A673 (cell line): ENCODE data around the gene REC114. TPM values are rescaled to one million over a fixed set of nuclear protein-coding genes. Genes with fewer than 3 reads are reported as not detected.

ENCODE experiments used
- BruUV-seq: library from RNA; stranded (reverse); fragments of 400-500 nt; replicated peaks from 2 replicates; lab custom pipeline; 2021; lab: Mats Ljungman, UMichigan
- CTCF ChIA-PET: fragments of 300-600 bp; sonication (Branson Sonifier 250); formaldehyde crosslinking; loops from one replicate; lab custom pipeline; 2022; ENCODE audit warnings: antibody characterized with exemption; lab: Charles Lee
- POLR2A ChIA-PET: fragments of 300-600 bp; sonication (Branson Sonifier 250); formaldehyde crosslinking; loops from one replicate; lab custom pipeline; 2022; ENCODE audit warnings: antibody characterized with exemption; ENCODE audit not compliant: low non-redundant PET; lab: Charles Lee
- DNase-seq: peaks from one replicate; pipeline ENCODE4 v3.0.0-alpha.2; 2015; ENCODE audit warnings: low spot score
- H3K27ac ChIP-seq: fragments of 200-600 bp; sonication (generic); 2 replicates; pipeline ENCODE4 v1.5.1; 2016; ENCODE audit warnings: mixed run types, low read depth, mild to moderate bottlenecking, mixed read lengths, antibody characterized with exemption, low read length; ENCODE audit not compliant: poor library complexity, severe bottlenecking
- H3K27me3 ChIP-seq: fragments of 200-600 bp; sonication (generic); replicated peaks from 2 replicates; pipeline ENCODE4 v1.6.1; 2017; ENCODE audit warnings: mixed run types, low read depth, mild to moderate bottlenecking, mixed read lengths, antibody characterized with exemption, low read length; ENCODE audit not compliant: insufficient read depth, poor library complexity
- H3K36me3 ChIP-seq: fragments of 200-600 bp; sonication (generic); 2 replicates; pipeline ENCODE4 v1.6.1; 2016; ENCODE audit warnings: mixed run types, mild to moderate bottlenecking, mixed read lengths, antibody characterized with exemption, low read length; ENCODE audit not compliant: insufficient read depth, poor library complexity, severe bottlenecking
- H3K4me1 ChIP-seq: fragments of 200-600 bp; sonication (generic); 2 replicates; pipeline ENCODE4 v1.6.1; 2017; ENCODE audit warnings: mixed run types, mild to moderate bottlenecking, mixed read lengths, antibody characterized with exemption, low read length; ENCODE audit not compliant: insufficient read depth, poor library complexity, severe bottlenecking
- H3K4me3 ChIP-seq: fragments of 200-600 bp; sonication (generic); 2 replicates; pipeline ENCODE4 v1.5.1; 2016; ENCODE audit warnings: low read depth, mixed run types, mild to moderate bottlenecking, mixed read lengths, low read length; ENCODE audit not compliant: poor library complexity, severe bottlenecking
- H3K9me3 ChIP-seq: fragments of 200-600 bp; sonication (generic); 2 replicates; pipeline ENCODE4 v1.6.1; 2016; ENCODE audit warnings: mixed run types, low read depth, mild to moderate bottlenecking, mixed read lengths, antibody characterized with exemption, low read length; ENCODE audit not compliant: poor library complexity, severe bottlenecking
- EZH2 ChIP-seq: fragments of 200-600 bp; sonication (generic); IDR thresholded peaks from 2 replicates; pipeline ENCODE4 v1.6.1; 2017; ENCODE audit warnings: borderline replicate concordance, low read depth, mild to moderate bottlenecking, mixed read lengths, antibody characterized with exemption, low read length; ENCODE audit not compliant: poor library complexity, severe bottlenecking
- intact Hi-C: fragments of 100-400 bp; cut with micrococcal nuclease; formaldehyde crosslinking; loops from one replicate; pipeline ENCODE4 v1.10.0; 2022; ENCODE audit not compliant: unreplicated experiment
- total RNA-seq: library from RNA; stranded (reverse); gene quantifications from 2 replicates; pipeline ENCODE4 v1.2.3, GENCODE V29; 2021
- TF ChIP-seq, protein P1 (sequence below): fragments of 300-800, 200-600 bp; sonication (generic); conservative IDR thresholded peaks from 2 replicates; pipeline ENCODE4 v1.5.1; 2017; ENCODE audit warnings: low read depth, mild to moderate bottlenecking, antibody characterized with exemption, low read length, moderate library complexity, mixed read lengths

The REC114 gene
- total RNA-seq, 1 experiment from 2014 or later, result not detected

DNA sequence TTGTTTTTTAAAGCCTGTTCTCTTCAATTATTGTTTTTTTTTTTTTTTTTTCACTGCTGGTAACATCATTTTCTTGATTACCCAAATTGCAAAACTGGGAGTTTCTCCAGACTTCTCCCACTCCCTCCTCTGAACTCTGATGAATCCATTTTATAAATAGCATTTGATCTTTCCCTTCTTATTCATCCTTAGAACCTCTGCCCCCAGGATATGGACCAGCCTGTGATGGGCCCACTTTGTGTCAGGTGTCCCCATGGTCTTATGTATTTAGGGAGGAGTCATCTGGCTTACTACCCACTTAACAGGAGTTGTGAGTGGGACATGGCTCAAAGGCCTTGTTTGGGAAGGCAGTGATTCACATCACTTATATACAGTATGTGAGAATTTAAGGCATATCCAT is 57.7 kb downstream of the REC114 start:
- POLR2A ChIA-PET, result no interaction called here
- intact Hi-C loops, result no loop called here

DNA sequence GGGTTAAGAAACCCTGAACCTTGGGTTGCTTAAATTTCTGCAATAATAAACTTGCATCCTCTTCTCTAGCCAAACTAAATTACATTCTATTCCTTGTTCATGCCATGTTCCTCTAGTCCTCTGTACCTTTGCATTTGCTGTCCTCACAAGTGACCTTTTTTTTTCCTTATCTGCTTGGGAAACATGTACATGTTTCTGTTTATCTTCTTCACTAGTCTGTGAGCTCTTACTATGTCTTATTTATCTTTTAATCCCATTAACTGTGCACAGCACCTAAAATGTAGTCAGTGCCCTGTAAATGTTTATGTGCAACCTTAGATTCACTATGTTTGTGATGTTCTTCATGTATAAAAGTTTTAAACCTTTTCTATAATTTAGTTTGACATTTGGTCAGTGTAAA is 61.9 kb downstream of the REC114 start:
- TF ChIP-seq EZH2, result no peak
- TF ChIP-seq, protein P1, sequence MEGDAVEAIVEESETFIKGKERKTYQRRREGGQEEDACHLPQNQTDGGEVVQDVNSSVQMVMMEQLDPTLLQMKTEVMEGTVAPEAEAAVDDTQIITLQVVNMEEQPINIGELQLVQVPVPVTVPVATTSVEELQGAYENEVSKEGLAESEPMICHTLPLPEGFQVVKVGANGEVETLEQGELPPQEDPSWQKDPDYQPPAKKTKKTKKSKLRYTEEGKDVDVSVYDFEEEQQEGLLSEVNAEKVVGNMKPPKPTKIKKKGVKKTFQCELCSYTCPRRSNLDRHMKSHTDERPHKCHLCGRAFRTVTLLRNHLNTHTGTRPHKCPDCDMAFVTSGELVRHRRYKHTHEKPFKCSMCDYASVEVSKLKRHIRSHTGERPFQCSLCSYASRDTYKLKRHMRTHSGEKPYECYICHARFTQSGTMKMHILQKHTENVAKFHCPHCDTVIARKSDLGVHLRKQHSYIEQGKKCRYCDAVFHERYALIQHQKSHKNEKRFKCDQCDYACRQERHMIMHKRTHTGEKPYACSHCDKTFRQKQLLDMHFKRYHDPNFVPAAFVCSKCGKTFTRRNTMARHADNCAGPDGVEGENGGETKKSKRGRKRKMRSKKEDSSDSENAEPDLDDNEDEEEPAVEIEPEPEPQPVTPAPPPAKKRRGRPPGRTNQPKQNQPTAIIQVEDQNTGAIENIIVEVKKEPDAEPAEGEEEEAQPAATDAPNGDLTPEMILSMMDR, result no peak
- H3K36me3 ChIP-seq, result no peaks in the 10 kb centered on the region
- intact Hi-C loops, result no loop called here
- ChIA-PET POLR2A (no interaction called here), CTCF (no interaction called here)
- H3K4me3 ChIP-seq, result no peak overlapping the region
- peaks cover 16% of the 10 kb centered on the region for H3K27me3 ChIP-seq
- DNase-seq, result no peak
- no peaks in the 10 kb centered on the region for H3K9me3 ChIP-seq
- no TSS peak for BruUV-seq
- H3K4me1 ChIP-seq, result no peaks in the 10 kb centered on the region
- no peak overlapping the region for H3K27ac ChIP-seq

More for the DNA sequence above, 57.7 kb downstream of the REC114 start:
- Histone ChIP-seq H3K27me3 (peaks cover 35% of the 10 kb centered on the region), H3K27ac (no peak overlapping the region), H3K36me3 (no peaks in the 10 kb centered on the region), H3K9me3 (no peaks in the 10 kb centered on the region), H3K4me3 (no peak overlapping the region), H3K4me1 (no peaks in the 10 kb centered on the region)
- no TSS peak for BruUV-seq
- TF ChIP-seq EZH2, result no peak
- TF ChIP-seq, protein P1, result no peak
- no peak for DNase-seq
- CTCF ChIA-PET, result no interaction called here

DNA sequence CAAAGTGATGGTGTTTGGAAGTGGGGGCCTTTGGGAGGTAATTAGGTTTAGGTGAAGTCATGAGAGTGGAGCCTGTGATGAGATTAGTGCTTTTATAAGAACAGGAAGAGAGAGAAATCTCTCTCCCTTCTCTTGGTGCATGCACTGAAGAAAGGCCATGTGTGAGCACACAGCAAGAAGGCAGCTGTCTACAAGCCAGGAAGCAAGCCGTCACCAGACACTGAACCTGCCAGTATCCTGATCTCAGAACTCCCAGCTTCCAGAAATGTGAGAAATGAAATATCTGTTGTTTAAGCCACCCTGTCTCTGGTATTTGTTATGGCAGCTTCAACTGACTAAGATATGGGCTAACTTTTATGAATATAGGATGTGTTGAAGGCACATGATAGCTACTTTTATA is 72.6 kb downstream of the REC114 start:
- ChIA-PET CTCF (interaction anchor here (0.6 kb wide), 1 partner anchor 305 kb away, joined by 3 read pairs; no protein-coding TSS in a partner anchor), POLR2A (no interaction called here)
- BruUV-seq, result no TSS peak

More for the DNA sequence above, 72.6 kb downstream of the REC114 start:
- no peak for DNase-seq
- Histone ChIP-seq H3K9me3 (no peaks in the 10 kb centered on the region), H3K36me3 (no peaks in the 10 kb centered on the region), H3K27ac (no peak overlapping the region), H3K4me3 (no peak overlapping the region), H3K4me1 (no peaks in the 10 kb centered on the region), H3K27me3 (peaks cover 7% of the 10 kb centered on the region)
- intact Hi-C loops, result no loop called here
- TF ChIP-seq EZH2, result no peak
- TF ChIP-seq, protein P1, result no peak
